K562 (cell line): ENCODE measurements around the gene SEMA5A. TPM values are rescaled to one million over a fixed set of nuclear protein-coding genes. Genes with fewer than 3 reads are reported as not detected.

Experiments
- ATAC-seq: fragments of 200-7000 bp; cut with Tn5 transposase; 3 replicates; pipeline ENCODE4 v1.9.1; 2020; ENCODE audit warnings: moderate library complexity
- BruUV-seq: library from RNA; stranded (reverse); fragments of 400-500 nt; replicated peaks from 2 replicates; lab custom pipeline; 2021; lab: Mats Ljungman, UMichigan
- CTCF ChIA-PET: fragments of 300-600 bp; formaldehyde crosslinking; extraction: SDS; loops from one replicate; lab custom pipeline; 2021; ENCODE audit warnings: low intra/inter-chr PET ratio; lab: Yijun Ruan, JAX
- POLR2A ChIA-PET: fragments of 300-600, 350-650 bp; sonication (Branson Sonifier 250); formaldehyde crosslinking; extraction: SDS; loops from one replicate; lab custom pipeline; 2021; ENCODE audit warnings: antibody characterized with exemption, inconsistent platforms; lab: Yijun Ruan, JAX
- DNase-seq, 4 experiments: peaks; one replicate each; pipeline versions ENCODE4 v3.0.0 to v3.0.0-alpha.2; 2011 to 2018; ENCODE audit warnings: low spot score in 3 of 4, mixed read lengths in 3 of 4; ENCODE audit errors: extremely low read depth in 1 of 4
- FAIRE-seq: peaks from 2 replicates; lab custom pipeline; 2011; peaks lifted over from hg19 to GRCh38; lab: Jason Lieb, UNC
- H2AFZ ChIP-seq: 2 replicates; pipeline ENCODE4 v1.6.0; 2011; ENCODE audit warnings: low read depth, low read length, control low read depth, inconsistent platforms
- H3K27ac ChIP-seq: fragments of 200-600 bp; 3 replicates; pipeline ENCODE4 v1.8.0; 2011; ENCODE audit warnings: low read depth, mild to moderate bottlenecking, control low read depth, inconsistent platforms, low read length, moderate library complexity, mixed read lengths; ENCODE audit errors: extremely low read depth
- H3K27me3 ChIP-seq, 2 experiments: fragments of 300-600 bp in 1 of 2; 2 replicates in 1 of 2; 3 replicates in 1 of 2; pipeline versions ENCODE4 v1.6.0 to v1.8.0; 2011; ENCODE audit warnings: inconsistent platforms in 2 of 2, low read length in 2 of 2, mild to moderate bottlenecking in 1 of 2, mixed read lengths in 1 of 2, moderate library complexity in 1 of 2; ENCODE audit not compliant: control insufficient read depth in 2 of 2, insufficient read depth in 2 of 2
- H3K36me3 ChIP-seq: fragments of 300-600 bp; 3 replicates; pipeline ENCODE4 v1.8.0; 2011; ENCODE audit warnings: mild to moderate bottlenecking, low read length, inconsistent platforms; ENCODE audit not compliant: control insufficient read depth, insufficient read depth
- H3K4me1 ChIP-seq, 2 experiments: fragments of 200-600 bp in 1 of 2; replicated peaks in 1 of 2; 2 replicates in 1 of 2; 3 replicates in 1 of 2; pipeline versions ENCODE4 v1.5.1 to v1.8.0; 2011; ENCODE audit warnings: inconsistent platforms in 2 of 2, low read length in 2 of 2, mild to moderate bottlenecking in 1 of 2, mixed read lengths in 1 of 2, moderate library complexity in 1 of 2; ENCODE audit not compliant: control insufficient read depth in 2 of 2, insufficient read depth in 2 of 2
- H3K4me2 ChIP-seq: 2 replicates; pipeline ENCODE4 v1.6.1; 2011; ENCODE audit warnings: low read length, control low read depth, inconsistent platforms, mixed read lengths; ENCODE audit not compliant: insufficient read depth
- H3K4me3 ChIP-seq: fragments of 200-600 bp; sonication (generic), shearing (Covaris generic); 2 replicates; pipeline ENCODE4 v1.5.1; 2016; ENCODE audit warnings: control low read depth, inconsistent platforms
- H3K79me2 ChIP-seq: fragments of 200-600 bp; 3 replicates; pipeline ENCODE4 v1.8.0; 2011; ENCODE audit warnings: low read length, inconsistent platforms; ENCODE audit not compliant: control insufficient read depth, insufficient read depth
- H3K9ac ChIP-seq, 2 experiments: 2 replicates each; pipeline versions ENCODE4 v1.6.0 to v1.6.1; 2011; ENCODE audit warnings: low read depth in 2 of 2, low read length in 2 of 2, control low read depth in 1 of 2, inconsistent platforms in 1 of 2, mild to moderate bottlenecking in 1 of 2, mixed read lengths in 1 of 2; ENCODE audit not compliant: insufficient read depth in 1 of 2
- H3K9me1 ChIP-seq: one replicate; pipeline ENCODE4 v1.6.0; 2011; ENCODE audit warnings: inconsistent platforms, mild to moderate bottlenecking, low read length, moderate library complexity; ENCODE audit not compliant: control insufficient read depth, insufficient read depth
- H3K9me3 ChIP-seq: replicated peaks from 2 replicates; pipeline ENCODE4 v1.5.1; 2011; ENCODE audit warnings: low read depth, low read length, inconsistent platforms; ENCODE audit not compliant: control insufficient read depth, insufficient read depth
- H4K20me1 ChIP-seq: replicated peaks from 2 replicates; pipeline ENCODE4 v1.6.1; 2011; ENCODE audit warnings: low read length, inconsistent platforms, mixed read lengths; ENCODE audit not compliant: control insufficient read depth, insufficient read depth
- C11orf30 ChIP-seq: fragments of 450-650 bp; IDR thresholded peaks from 2 replicates; pipeline ENCODE4 v1.6.1; 2016; ENCODE audit warnings: low read depth, mild to moderate bottlenecking
- CBX3 ChIP-seq, 2 experiments: IDR thresholded peaks; 1 replicate in 1 of 2; 2 replicates in 1 of 2; pipeline ENCODE4 v1.6.1; 2012; ENCODE audit warnings: inconsistent platforms in 2 of 2, low read length in 2 of 2, borderline replicate concordance in 1 of 2, control low read depth in 1 of 2
- CGGBP1 ChIP-seq: fragments of 250-450 bp; sonication (Bioruptor Pico); IDR thresholded peaks from 2 replicates; pipeline ENCODE4 v1.9.0; 2021; ENCODE audit warnings: mild to moderate bottlenecking
- CREM ChIP-seq: IDR thresholded peaks from 2 replicates; pipeline ENCODE4 v1.6.1; 2014; ENCODE audit warnings: antibody characterized with exemption, low read depth
- ETS2 ChIP-seq: IDR thresholded peaks from 2 replicates; pipeline ENCODE4 v1.6.1; 2016; ENCODE audit warnings: borderline replicate concordance, missing genetic modification characterization, mild to moderate bottlenecking, moderate library complexity, missing compliant biosample characterization; ENCODE audit not compliant: poor library complexity, severe bottlenecking
- FOXK2 ChIP-seq, 2 experiments: fragments of 450-650 bp; IDR thresholded peaks in 1 of 2; conservative IDR thresholded peaks in 1 of 2; 2 replicates each; pipeline ENCODE4 v1.6.1; 2016; ENCODE audit warnings: low read depth in 2 of 2, mild to moderate bottlenecking in 1 of 2
- KLF16 ChIP-seq: IDR thresholded peaks from 2 replicates; pipeline ENCODE4 v1.6.1; 2016; ENCODE audit warnings: antibody characterized with exemption
- PCBP1 ChIP-seq: fragments of 200-400 bp; formaldehyde crosslinking; IDR thresholded peaks from 2 replicates; pipeline ENCODE4 v1.6.1; 2018; ENCODE audit warnings: mild to moderate bottlenecking, low read depth, low read length; ENCODE audit not compliant: poor library complexity, severe bottlenecking
- RBBP5 ChIP-seq: fragments of 200-600 bp; sonication (generic); IDR thresholded peaks from 2 replicates; pipeline ENCODE4 v1.6.1; 2012; ENCODE audit warnings: borderline replicate concordance, mild to moderate bottlenecking, low read length, control low read depth, inconsistent platforms; ENCODE audit not compliant: insufficient read depth, poor library complexity, severe bottlenecking
- RBM15 ChIP-seq: fragments of 200-400 bp; formaldehyde crosslinking; IDR thresholded peaks from 2 replicates; pipeline ENCODE4 v1.6.1; 2018; ENCODE audit warnings: mild to moderate bottlenecking, low read length, moderate library complexity; ENCODE audit not compliant: insufficient read depth
- STAG1 ChIP-seq: sonication (generic); formaldehyde crosslinking; IDR thresholded peaks from 2 replicates; pipeline ENCODE4 v1.5.0; 2020; ENCODE audit warnings: missing genetic modification reagents, borderline replicate concordance
- TCF3 ChIP-seq: sonication (generic); formaldehyde crosslinking; IDR thresholded peaks from 2 replicates; pipeline ENCODE4 v1.4.0; 2020; ENCODE audit warnings: mild to moderate bottlenecking, missing genetic modification reagents
- THRAP3 ChIP-seq: fragments of 450-650 bp; IDR thresholded peaks from 2 replicates; pipeline ENCODE4 v1.6.1; 2016; ENCODE audit warnings: mild to moderate bottlenecking, inconsistent platforms, borderline replicate concordance
- ZC3H8 ChIP-seq: fragments of 450-650 bp; IDR thresholded peaks from 2 replicates; pipeline ENCODE4 v1.6.1; 2017
- ZNF175 ChIP-seq: fragments of 200-800 bp; sonication (Bioruptor generic); IDR thresholded peaks from 2 replicates; pipeline ENCODE4 v1.6.1; 2016; ENCODE audit warnings: low read depth, mild to moderate bottlenecking, missing genetic modification characterization, missing compliant biosample characterization
- ZNF239 ChIP-seq: fragments of 250-450 bp; sonication (Bioruptor Pico); IDR thresholded peaks from 2 replicates; pipeline ENCODE4 v1.4.0; 2020; ENCODE audit warnings: mild to moderate bottlenecking
- ZNF589 ChIP-seq: fragments of 200-800 bp; sonication (Bioruptor generic); IDR thresholded peaks from 2 replicates; pipeline ENCODE4 v1.6.1; 2016; ENCODE audit warnings: low read depth, missing genetic modification characterization, missing compliant biosample characterization
- ZNF76 ChIP-seq: fragments of 250-450 bp; sonication (Bioruptor Pico); IDR thresholded peaks from 2 replicates; pipeline ENCODE4 v1.4.0; 2020; ENCODE audit warnings: mild to moderate bottlenecking, moderate library complexity, borderline replicate concordance
- in situ Hi-C: fragments of 300-500 bp; cut with MboI; formaldehyde crosslinking; loops from 4 replicates; pipeline ENCODE4 v1.15.0; 2018; ENCODE audit warnings: inconsistent platforms, mixed read lengths
- intact Hi-C: fragments of 100-400 bp; cut with micrococcal nuclease; formaldehyde crosslinking; loops from 2 replicates; pipeline ENCODE4 v1.14.2; 2022
- polyA plus RNA-seq, 8 experiments: library from polyadenylated mRNA; depleted of rRNA in 4 of 8; stranded (reverse) in 5 of 8; unstranded in 3 of 8; fragments of >200 nt; fragmentation: Nextera tagmentation in 2 of 8; fragmentation: Illumina TruSeq in 1 of 8; extraction: Ambion mirVana in 2 of 8; extraction: Trizol in 1 of 8; gene quantifications; 2 replicates each; pipeline versions ENCODE4 v1.2.1 to v1.2.3, GENCODE V29; 2011 to 2014; ENCODE audit warnings: inconsistent platforms in 1 of 8, missing spikeins in 1 of 8
- total RNA-seq, 7 experiments: library from RNA; depleted of rRNA in 6 of 7; stranded (reverse); fragments of >200 nt in 6 of 7; fragmentation: Illumina TruSeq in 2 of 7; extraction: Trizol in 2 of 7; gene quantifications; 2 replicates each; pipeline versions ENCODE4 v1.2.1 to v1.2.3, GENCODE V29; 2011 to 2021; ENCODE audit warnings: low replicate concordance in 1 of 7
- TF ChIP-seq, protein P1 (sequence below): fragments of 250-450 bp; sonication (Bioruptor Pico); IDR thresholded peaks from 2 replicates; pipeline ENCODE4 v1.4.0; 2020; ENCODE audit warnings: mild to moderate bottlenecking, moderate library complexity
- TF ChIP-seq, protein P2 (sequence below): fragments of 450-650 bp; formaldehyde crosslinking; IDR thresholded peaks from 2 replicates; pipeline ENCODE4 v1.4.0; 2020; ENCODE audit warnings: mild to moderate bottlenecking

SEMA5A gene
- total and polyA plus RNA-seq, 9 of the 15 experiments (the other 6 are each of a cell fraction or from before 2014, with no cell fraction given), result 0.02 TPM; not detected in 8

DNA sequence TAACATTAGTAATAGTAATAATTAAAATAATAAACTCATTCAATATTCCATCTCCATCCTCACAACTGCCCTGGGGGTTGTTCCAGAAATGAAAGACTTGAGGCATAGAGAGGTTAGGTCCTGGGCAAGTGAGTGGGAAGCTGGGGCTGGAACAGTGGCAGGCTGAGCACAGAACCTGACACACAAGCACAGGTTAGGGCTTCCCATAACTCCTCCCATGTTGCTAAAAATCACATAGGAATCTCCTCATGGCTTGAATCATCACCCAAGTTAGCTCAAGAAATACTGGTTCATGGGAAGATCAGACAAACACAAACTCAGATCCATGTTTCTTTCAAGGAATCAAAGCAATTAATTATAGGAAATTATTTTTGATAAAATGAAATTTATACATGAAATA lies 487.7 kb downstream of the SEMA5A start:
- no peak overlapping the region for H2AFZ ChIP-seq
- H3K79me2 ChIP-seq, result no peaks in the 10 kb centered on the region
- FAIRE-seq (no peak), ATAC-seq (no peak), DNase-seq (no peak)
- no peaks in the 10 kb centered on the region for H3K9me3 ChIP-seq
- intact Hi-C loops (no loop called here), in situ Hi-C loops (no loop called here)
- no TSS peak for BruUV-seq
- H3K27me3 ChIP-seq, result no peaks in the 10 kb centered on the region
- CTCF ChIA-PET, result no interaction called here
- no peaks in the 10 kb centered on the region for H3K36me3 ChIP-seq
- no peak overlapping the region for H3K4me2 ChIP-seq
- H3K9me1 ChIP-seq, result no peaks in the 10 kb centered on the region
- no peaks in the 10 kb centered on the region for H4K20me1 ChIP-seq
- no peak overlapping the region for H3K4me3 ChIP-seq
- no peak overlapping the region for H3K9ac ChIP-seq
- no peak for TF ChIP-seq THRAP3
- no peak for TF ChIP-seq CREM
- TF ChIP-seq FOXK2 (conservative IDR thresholded peaks at IDR 0.05 in 1 of 2, IDR thresholded peaks at IDR 0.05 in 1 of 2; ENCODE audit: low read depth in 2 of 2), result no peak
- TF ChIP-seq, protein P1, sequence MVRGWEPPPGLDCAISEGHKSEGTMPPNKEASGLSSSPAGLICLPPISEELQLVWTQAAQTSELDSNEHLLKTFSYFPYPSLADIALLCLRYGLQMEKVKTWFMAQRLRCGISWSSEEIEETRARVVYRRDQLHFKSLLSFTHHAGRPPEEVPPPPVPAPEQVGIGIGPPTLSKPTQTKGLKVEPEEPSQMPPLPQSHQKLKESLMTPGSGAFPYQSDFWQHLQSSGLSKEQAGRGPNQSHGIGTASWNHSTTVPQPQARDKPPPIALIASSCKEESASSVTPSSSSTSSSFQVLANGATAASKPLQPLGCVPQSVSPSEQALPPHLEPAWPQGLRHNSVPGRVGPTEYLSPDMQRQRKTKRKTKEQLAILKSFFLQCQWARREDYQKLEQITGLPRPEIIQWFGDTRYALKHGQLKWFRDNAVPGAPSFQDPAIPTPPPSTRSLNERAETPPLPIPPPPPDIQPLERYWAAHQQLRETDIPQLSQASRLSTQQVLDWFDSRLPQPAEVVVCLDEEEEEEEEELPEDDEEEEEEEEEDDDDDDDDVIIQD (CRISPR knock-in tag), result no peak
- TF ChIP-seq RBM15, result no peak
- no peak for TF ChIP-seq ETS2 (tag)
- TF ChIP-seq KLF16, result no peak
- TF ChIP-seq ZC3H8, result no peak
- no peak for TF ChIP-seq ZNF175 (CRISPR knock-in tag)
- TF ChIP-seq STAG1 (CRISPR knock-in tag), result no peak
- no peak for TF ChIP-seq TCF3 (CRISPR knock-in tag)
- TF ChIP-seq RBBP5, result no peak
- no peak for TF ChIP-seq ZNF589 (CRISPR knock-in tag)
- no peak for TF ChIP-seq CBX3 (IDR thresholded peaks at IDR 0.05; ENCODE audit: borderline replicate concordance in 1 of 2, low read length in 2 of 2)
- TF ChIP-seq ZNF76 (CRISPR knock-in tag), result no peak
- TF ChIP-seq, protein P2, sequence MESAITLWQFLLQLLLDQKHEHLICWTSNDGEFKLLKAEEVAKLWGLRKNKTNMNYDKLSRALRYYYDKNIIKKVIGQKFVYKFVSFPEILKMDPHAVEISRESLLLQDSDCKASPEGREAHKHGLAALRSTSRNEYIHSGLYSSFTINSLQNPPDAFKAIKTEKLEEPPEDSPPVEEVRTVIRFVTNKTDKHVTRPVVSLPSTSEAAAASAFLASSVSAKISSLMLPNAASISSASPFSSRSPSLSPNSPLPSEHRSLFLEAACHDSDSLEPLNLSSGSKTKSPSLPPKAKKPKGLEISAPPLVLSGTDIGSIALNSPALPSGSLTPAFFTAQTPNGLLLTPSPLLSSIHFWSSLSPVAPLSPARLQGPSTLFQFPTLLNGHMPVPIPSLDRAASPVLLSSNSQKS (CRISPR knock-in tag), result no peak
- TF ChIP-seq ZNF239 (CRISPR knock-in tag), result no peak
- no peak for TF ChIP-seq PCBP1
- TF ChIP-seq C11orf30, result no peak
- no peak for TF ChIP-seq CGGBP1 (CRISPR knock-in tag)
- TF ChIP-seq, all 486 proteins: peak for 0
- POLR2A ChIA-PET, result no interaction called here
- H3K4me1 ChIP-seq, result no peaks in the 10 kb centered on the region
- no peak overlapping the region for H3K27ac ChIP-seq
